Lower lobe of right lung (tissue), 2 donors: ENCODE measurements around the gene SNX20. TPM values are rescaled to one million over a fixed set of nuclear protein-coding genes. Genes with fewer than 3 reads are reported as not detected.

Experiments
- ATAC-seq, 2 donors: fragments of 200-7000 bp; cut with Tn5 transposase; one replicate each; pipeline ENCODE4 v1.9.1; 2020 to 2022; ENCODE audit warnings: mild to moderate bottlenecking in 2 of 2, moderate library complexity in 2 of 2
- DNase-seq: peaks from one replicate; pipeline ENCODE4 v3.0.0-alpha.2; 2020
- H3K27ac ChIP-seq: fragments of 200-600 bp; one replicate; pipeline ENCODE4 v1.8.0; 2022
- H3K27me3 ChIP-seq: fragments of 200-600 bp; one replicate; pipeline ENCODE4 v1.8.0; 2022; ENCODE audit warnings: low read depth
- H3K36me3 ChIP-seq: fragments of 200-600 bp; one replicate; pipeline ENCODE4 v1.8.0; 2022; ENCODE audit warnings: mild to moderate bottlenecking
- H3K4me1 ChIP-seq: fragments of 200-600 bp; one replicate; pipeline ENCODE4 v1.8.0; 2022
- H3K4me3 ChIP-seq: fragments of 200-600 bp; one replicate; pipeline ENCODE4 v1.8.0; 2022; ENCODE audit warnings: mild to moderate bottlenecking
- H3K9me3 ChIP-seq: fragments of 200-600 bp; one replicate; pipeline ENCODE4 v1.8.0; 2022
- intact Hi-C: fragments of 100-400 bp; cut with DNase I; formaldehyde crosslinking; loops from one replicate; pipeline ENCODE4 v1.11.0; 2022
- total RNA-seq: library from RNA; stranded (reverse); fragmentation: NEBNext Ultra II Directional; extraction: Animal tissue kit (Norgen Biotek cat#: 25700); gene quantifications from one replicate; pipeline ENCODE4 v1.2.1, GENCODE V29; 2021
- TF ChIP-seq, protein P1 (sequence below): fragments of 200-600 bp; IDR thresholded peaks from one replicate; pipeline ENCODE4 v1.8.0; 2022; ENCODE audit warnings: antibody characterized with exemption, mild to moderate bottlenecking
- donor health status: DM: no; HTN: yes; CAD: no; lungs with severe emphysema.

Gene SNX20
- total RNA-seq, 1 donor from 2014 or later, result 15.4 TPM

DNA sequence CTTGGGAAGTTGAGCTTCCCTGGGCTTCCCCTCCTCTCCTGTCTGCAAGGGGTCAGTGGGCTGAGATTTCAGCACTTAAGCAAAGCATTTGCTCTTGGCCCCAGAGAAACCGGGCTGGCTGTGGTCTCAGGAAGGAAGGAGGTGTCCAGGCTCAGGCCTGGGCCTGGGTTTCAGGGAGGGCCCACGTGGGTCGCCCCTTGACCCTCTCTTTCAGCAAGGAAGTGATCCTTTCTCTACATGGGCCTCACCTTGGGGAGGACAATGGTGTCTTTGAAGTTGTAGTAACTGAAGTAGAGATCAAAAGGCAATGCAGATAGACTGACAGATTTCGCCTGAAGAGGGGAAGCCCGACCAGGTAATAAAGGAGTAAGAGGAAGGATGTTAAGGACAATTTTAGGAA is 15.0 kb upstream of the SNX20 start:
- intact Hi-C loops, result no loop called here
- no peak overlapping the region for H3K4me3 ChIP-seq

DNA sequence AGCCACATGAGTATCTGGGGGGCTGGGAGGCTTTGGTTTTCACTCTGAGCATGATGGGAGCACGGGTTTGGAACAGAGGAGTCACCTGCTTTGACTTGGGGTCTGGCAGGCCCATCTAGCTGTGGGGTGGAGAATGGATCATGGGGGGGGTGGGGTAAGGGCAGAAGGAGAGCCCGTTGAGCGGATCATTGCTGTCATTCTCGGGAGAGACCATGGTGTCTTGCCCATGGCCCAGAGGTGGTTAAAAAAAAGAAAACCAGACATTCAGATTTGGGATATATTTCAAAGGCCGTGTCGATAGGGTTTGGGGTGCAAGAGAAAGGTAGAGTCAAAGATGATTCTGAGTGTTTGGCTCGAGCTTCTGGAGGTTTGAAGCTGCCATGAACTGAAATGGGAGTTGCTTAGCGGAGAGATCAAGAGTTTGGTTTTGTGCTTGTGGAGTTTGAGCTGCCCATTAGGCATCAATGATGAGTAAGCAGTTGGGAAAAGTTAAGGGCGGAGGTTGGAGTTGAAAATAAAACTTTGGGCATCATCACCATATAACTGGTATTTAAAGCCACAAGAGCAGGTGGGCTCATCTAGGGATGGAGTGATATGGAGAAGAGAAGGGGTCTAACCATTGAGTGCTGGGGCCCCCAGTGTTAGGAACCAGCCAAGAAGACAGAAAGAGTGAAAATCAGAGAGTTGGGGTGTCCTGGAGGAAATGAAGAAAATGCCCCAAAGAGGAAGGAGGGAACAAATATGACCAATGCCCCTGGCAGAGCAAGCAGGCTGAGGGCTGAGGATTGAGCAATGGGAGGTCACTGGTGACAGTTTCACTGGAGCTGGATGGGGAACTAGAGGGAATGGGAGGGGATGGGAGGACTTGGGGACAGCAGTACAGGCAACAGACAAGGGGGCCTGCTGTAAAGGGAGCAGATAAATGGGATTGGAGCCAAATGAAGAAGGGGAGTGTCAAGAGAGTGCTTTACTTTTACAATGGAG is 14.2 kb upstream of the SNX20 start:
- TF ChIP-seq, protein P1, sequence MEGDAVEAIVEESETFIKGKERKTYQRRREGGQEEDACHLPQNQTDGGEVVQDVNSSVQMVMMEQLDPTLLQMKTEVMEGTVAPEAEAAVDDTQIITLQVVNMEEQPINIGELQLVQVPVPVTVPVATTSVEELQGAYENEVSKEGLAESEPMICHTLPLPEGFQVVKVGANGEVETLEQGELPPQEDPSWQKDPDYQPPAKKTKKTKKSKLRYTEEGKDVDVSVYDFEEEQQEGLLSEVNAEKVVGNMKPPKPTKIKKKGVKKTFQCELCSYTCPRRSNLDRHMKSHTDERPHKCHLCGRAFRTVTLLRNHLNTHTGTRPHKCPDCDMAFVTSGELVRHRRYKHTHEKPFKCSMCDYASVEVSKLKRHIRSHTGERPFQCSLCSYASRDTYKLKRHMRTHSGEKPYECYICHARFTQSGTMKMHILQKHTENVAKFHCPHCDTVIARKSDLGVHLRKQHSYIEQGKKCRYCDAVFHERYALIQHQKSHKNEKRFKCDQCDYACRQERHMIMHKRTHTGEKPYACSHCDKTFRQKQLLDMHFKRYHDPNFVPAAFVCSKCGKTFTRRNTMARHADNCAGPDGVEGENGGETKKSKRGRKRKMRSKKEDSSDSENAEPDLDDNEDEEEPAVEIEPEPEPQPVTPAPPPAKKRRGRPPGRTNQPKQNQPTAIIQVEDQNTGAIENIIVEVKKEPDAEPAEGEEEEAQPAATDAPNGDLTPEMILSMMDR, result no peak
- intact Hi-C loops, result no loop called here
- Histone ChIP-seq H3K4me1 (peaks cover 57% of the 10 kb centered on the region), H3K27me3 (no peaks in the 10 kb centered on the region), H3K36me3 (no peaks in the 10 kb centered on the region), H3K27ac (peak overlapping the region; percentile 83), H3K9me3 (no peaks in the 10 kb centered on the region), H3K4me3 (peak overlapping the region; percentile 58)
- peak; percentile 49 to 60 for ATAC-seq
- no peak for DNase-seq

More for the DNA sequence above, 15.0 kb upstream of the SNX20 start:
- ATAC-seq (no peak), DNase-seq (no peak)
- H3K27ac ChIP-seq, result peak overlapping the region; percentile 83
- H3K9me3 ChIP-seq, result no peaks in the 10 kb centered on the region
- TF ChIP-seq, protein P1, result no peak
- H3K36me3 ChIP-seq, result no peaks in the 10 kb centered on the region
- no peaks in the 10 kb centered on the region for H3K27me3 ChIP-seq
- H3K4me1 ChIP-seq, result peaks cover 57% of the 10 kb centered on the region

DNA sequence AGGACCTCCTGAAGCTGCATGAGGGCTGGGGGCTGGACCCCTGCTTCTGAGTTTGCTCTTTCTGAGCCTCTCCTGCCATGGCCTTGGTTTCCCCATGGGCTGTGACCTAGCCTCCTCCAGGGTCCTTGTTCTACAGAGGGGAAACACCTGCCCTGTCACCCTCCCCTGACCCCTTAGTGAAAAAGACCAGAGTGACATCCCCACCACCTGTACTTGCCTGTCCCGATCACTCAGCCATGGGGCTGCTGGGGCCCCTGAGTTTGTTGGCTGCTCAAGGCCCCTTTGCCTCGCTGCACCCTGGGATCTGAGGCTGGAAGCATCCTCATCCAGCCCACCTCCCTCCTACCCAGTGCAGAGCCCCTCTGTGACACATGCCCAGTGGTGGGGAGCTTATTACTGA is 13.1 kb upstream of the SNX20 start:
- H3K4me3 ChIP-seq, result peak overlapping the region; percentile 58
- no peaks in the 10 kb centered on the region for H3K36me3 ChIP-seq
- H3K27ac ChIP-seq, result peak overlapping the region; percentile 67
- DNase-seq (no peak), ATAC-seq (no peak)
- TF ChIP-seq, protein P1, result no peak
- intact Hi-C loops, result no loop called here
- H3K9me3 ChIP-seq, result no peaks in the 10 kb centered on the region
- no peaks in the 10 kb centered on the region for H3K27me3 ChIP-seq
- H3K4me1 ChIP-seq, result peaks cover 47% of the 10 kb centered on the region

DNA sequence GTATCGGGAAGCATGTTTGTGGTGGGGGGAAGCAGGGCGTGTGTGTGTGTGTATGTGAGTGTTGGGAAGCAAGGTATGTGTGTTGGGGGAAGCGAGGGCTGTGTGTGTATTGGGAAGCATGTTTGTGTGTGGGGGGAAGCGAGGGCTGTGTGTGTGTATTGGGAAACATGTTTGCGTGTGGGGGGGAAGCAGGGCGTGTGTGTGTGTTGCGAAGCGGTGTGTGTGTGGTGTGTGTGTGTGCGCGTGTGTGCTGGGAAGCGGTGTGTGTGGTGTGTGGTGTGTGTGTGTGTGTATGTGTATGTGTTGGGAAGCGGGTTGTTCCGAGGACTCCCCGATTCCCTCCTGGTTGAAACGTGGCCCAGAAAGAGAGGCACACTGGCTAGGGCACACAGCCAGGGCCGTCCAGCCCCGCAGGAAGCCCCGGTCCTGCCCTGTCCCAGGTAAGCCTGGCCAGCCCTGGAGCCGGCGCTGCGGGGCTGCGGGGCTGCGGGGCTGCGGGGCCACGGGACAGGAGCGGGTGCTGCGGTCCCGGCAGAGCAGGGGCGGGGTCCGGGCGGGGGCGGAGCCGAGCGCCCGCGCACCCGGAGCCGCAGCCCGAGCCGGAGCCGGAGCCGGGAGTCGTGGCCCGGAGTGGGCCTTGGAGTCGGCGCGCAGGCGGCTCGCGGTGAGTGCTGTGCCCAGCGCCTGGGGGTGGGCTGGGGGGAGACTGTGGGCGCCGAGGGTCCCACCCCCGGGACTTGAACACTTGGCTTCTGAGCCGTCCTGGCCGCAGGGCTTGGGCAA is 12.1 kb upstream of the SNX20 start, which contains the start of gene NOD2:
TSS of gene NOD2 (plus strand) at position 608 of the 783 bp plus-strand sequence. CDS start 5,890 bp downstream, outside the sequence.
- no peak for DNase-seq
- Histone ChIP-seq H3K4me1 (peaks cover 43% of the 10 kb centered on the region), H3K4me3 (peak within 1 kb of the TSS; percentile 58), H3K36me3 (no peaks in the 10 kb centered on the region), H3K27me3 (no peaks in the 10 kb centered on the region), H3K27ac (peak within 1 kb of the TSS; percentile 67), H3K9me3 (no peaks in the 10 kb centered on the region)
- TF ChIP-seq, protein P1, result no peak
- ATAC-seq, result peak; percentile 45 to 54
- intact Hi-C loops, result no loop called here

DNA sequence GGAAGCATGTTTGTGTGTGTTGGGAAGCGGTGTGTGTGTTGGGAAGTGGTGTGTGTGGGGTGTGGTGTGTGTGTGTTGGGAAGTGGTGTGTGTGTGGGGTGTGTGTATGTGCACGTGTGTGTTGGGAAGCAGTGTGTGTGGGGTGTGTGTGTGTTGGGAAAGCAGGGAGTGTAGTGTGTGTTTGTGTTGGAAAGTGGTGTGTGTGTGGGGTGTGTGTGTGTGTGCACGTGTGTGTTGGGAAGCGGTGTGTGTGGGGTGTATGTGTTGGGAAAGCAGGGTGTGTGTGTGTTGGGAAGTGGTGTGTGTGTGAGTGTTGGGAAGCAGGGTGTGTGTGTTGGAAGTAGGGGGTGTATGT is 11.5 kb upstream of the SNX20 start:
- TF ChIP-seq, protein P1, result no peak
- Histone ChIP-seq H3K27me3 (no peaks in the 10 kb centered on the region), H3K4me1 (peaks cover 37% of the 10 kb centered on the region), H3K27ac (no peak overlapping the region), H3K36me3 (no peaks in the 10 kb centered on the region), H3K9me3 (no peaks in the 10 kb centered on the region), H3K4me3 (no peak overlapping the region)
- DNase-seq (no peak), ATAC-seq (no peak)
- intact Hi-C loops, result no loop called here
